Nasal cavity respiratory epithelium epithelial cell of viscerocranial mucosa (primary cell): ENCODE results near the gene PKP4. TPM values are rescaled to one million over a fixed set of nuclear protein-coding genes. Genes with fewer than 3 reads are reported as not detected.

Source experiments
- total RNA-seq: library from RNA; depleted of rRNA; stranded (reverse); fragments of >200 nt; gene quantifications from 2 replicates; pipeline ENCODE4 v1.2.3, GENCODE V29; 2014

Gene PKP4
- total RNA-seq = 55.0 and 66.3 TPM in 2 replicates

GRCh38 chr2:158456309-158457066 lies at the start of gene PKP4, which contains the start of gene CCDC148:
Gene PKP4, plus strand, starts transcription at chr2:158456952. Its CDS starts 76,233 bp downstream, at chr2:158533185.
Gene CCDC148, minus strand, starts transcription at chr2:158456753. Its CDS starts 314 bp downstream, at chr2:158456439.

Other genes with a start within 250 kb of the PKP4 start
- 0.34 and 0.71 TPM in 2 replicates for gene CCDC148, start 199 bp upstream of the PKP4 start, total RNA-seq